ENCODE results near the gene ABO. TPM values are rescaled to one million over a fixed set of nuclear protein-coding genes. Genes with fewer than 3 reads are reported as not detected.
"Not testable (repeated sequence)": the region's sequence is repeated elsewhere in the genome, so short reads cannot be mapped to it uniquely, and the experiment has no call there.

ABO gene
- total RNA-seq, 1 experiment from 2014 or later, result 1.2 TPM

GRCh38 chr9:133230093-133230492 lies 44.9 kb downstream of the ABO start:
- no peak for DNase-seq (ENCODE audit: low read depth, low spot score)
- Histone ChIP-seq H4K20me1 (ENCODE audit: insufficient read depth) (no peaks in the 10 kb centered on the region), H3K4me1 (ENCODE audit: control insufficient read depth in 1 of 2, insufficient read depth in 2 of 2, low read length in 2 of 2) (no peaks in the 10 kb centered on the region), H2AFZ (ENCODE audit: low read depth, low read length, poor library complexity, severe bottlenecking) (no peak overlapping the region), H3K79me2 (ENCODE audit: insufficient read depth, low read length) (no peaks in the 10 kb centered on the region), H3K9me3 (ENCODE audit: control insufficient read depth in 1 of 2, insufficient read depth in 1 of 2, low read depth in 1 of 2, low read length in 2 of 2) (no peaks in the 10 kb centered on the region), H3K36me3 (ENCODE audit: control insufficient read depth in 1 of 2, insufficient read depth in 2 of 2, low read length in 2 of 2) (no peaks in the 10 kb centered on the region), H3K27me3 (ENCODE audit: insufficient read depth, low read length) (no peaks in the 10 kb centered on the region), H3K4me2 (ENCODE audit: low read length) (no peak overlapping the region), H3K9ac (ENCODE audit: low read length) (no peak overlapping the region), H3K4me3 (replicated peaks in 1 of 2; ENCODE audit: low read depth in 1 of 2, low read length in 2 of 2) (no peak overlapping the region), H3K27ac (ENCODE audit: low read depth, low read length) (no peak overlapping the region), H3K9me2 (ENCODE audit: insufficient read depth) (no peaks in the 10 kb centered on the region)
- TF ChIP-seq RAD21 (IDR thresholded peaks at IDR 0.05; ENCODE audit: low read depth) (no peak), ZFX (IDR thresholded peaks at IDR 0.05) (no peak), ZBTB33 (IDR thresholded peaks at IDR 0.05; ENCODE audit: extremely low read depth, insufficient replicate concordance, low read length) (no peak), CEBPB (IDR thresholded peaks at IDR 0.05; ENCODE audit: low read depth) (no peak), SP1 (IDR thresholded peaks at IDR 0.05; ENCODE audit: low read depth) (no peak), ZNF274 (IDR thresholded peaks at IDR 0.05; ENCODE audit: low read depth, low read length) (no peak), CTCF (IDR thresholded peaks at IDR 0.05 in 2 of 3, conservative IDR thresholded peaks at IDR 0.05 in 1 of 3; ENCODE audit: borderline replicate concordance in 1 of 3, insufficient read depth in 1 of 3, low read depth in 2 of 3, low read length in 2 of 3) (no peak), MAX (IDR thresholded peaks at IDR 0.05) (no peak), FOSL1 (IDR thresholded peaks at IDR 0.05; ENCODE audit: low read depth) (no peak), ATF3 (IDR thresholded peaks at IDR 0.05) (no peak), EZH2 (IDR thresholded peaks at IDR 0.05) (no peak), SRF (IDR thresholded peaks at IDR 0.05; ENCODE audit: low read depth) (no peak)
- CTCF ChIA-PET, result no interaction called here
- no peak for ATAC-seq
- BruUV-seq (replicated peaks), result no TSS peak
- RAD21 ChIA-PET (ENCODE audit: low non-redundant PET in 1 of 2, low total read pairs in 2 of 2, uncharacterized antibody in 2 of 2, unreplicated experiment in 2 of 2), result no interaction called here
- intact Hi-C loops (cut with micrococcal nuclease), result no loop called here
- POLR2A ChIA-PET, result no interaction called here

- ATAC-seq; POLR2A ChIA-PET; CTCF ChIA-PET; intact Hi-C loops (cut with micrococcal nuclease); H3K4me2 ChIP-seq (ENCODE audit: low read length); H3K4me3 ChIP-seq (replicated peaks in 1 of 2; ENCODE audit: low read depth in 1 of 2, low read length in 2 of 2); RAD21 ChIA-PET (ENCODE audit: low non-redundant PET in 1 of 2, low total read pairs in 2 of 2, uncharacterized antibody in 2 of 2, unreplicated experiment in 2 of 2); H3K9me2 ChIP-seq (ENCODE audit: insufficient read depth); H3K4me1 ChIP-seq (ENCODE audit: control insufficient read depth in 1 of 2, insufficient read depth in 2 of 2, low read length in 2 of 2); H3K9ac ChIP-seq (ENCODE audit: low read length); H3K36me3 ChIP-seq (ENCODE audit: control insufficient read depth in 1 of 2, insufficient read depth in 2 of 2, low read length in 2 of 2); H3K27ac ChIP-seq (ENCODE audit: low read depth, low read length); H3K9me3 ChIP-seq (ENCODE audit: control insufficient read depth in 1 of 2, insufficient read depth in 1 of 2, low read depth in 1 of 2, low read length in 2 of 2); H3K27me3 ChIP-seq (ENCODE audit: insufficient read depth, low read length); H4K20me1 ChIP-seq (ENCODE audit: insufficient read depth); DNase-seq (ENCODE audit: low read depth, low spot score); BruUV-seq (replicated peaks); H2AFZ ChIP-seq (ENCODE audit: low read depth, low read length, poor library complexity, severe bottlenecking); H3K79me2 ChIP-seq (ENCODE audit: insufficient read depth, low read length): not testable (repeated sequence)
These were observed 46.4 kb downstream of the ABO start for GRCh38 chr9:133228474-133229193.

All from HCT116 (cell line).